Muscle layer of colon (tissue), 2 donors: ENCODE measurements around the gene ARHGEF1.

Source experiments
- H3K27ac ChIP-seq: one replicate; pipeline ENCODE4 v1.7.0; 2013; ENCODE audit warnings: low read depth, mild to moderate bottlenecking, low read length, moderate library complexity
- H3K27me3 ChIP-seq, 2 donors: one replicate each; pipeline ENCODE4 v1.7.0; 2013; ENCODE audit warnings: low read length in 2 of 2, mild to moderate bottlenecking in 2 of 2; ENCODE audit not compliant: insufficient read depth in 2 of 2, control insufficient read depth in 1 of 2
- H3K36me3 ChIP-seq: one replicate; pipeline ENCODE4 v1.7.0; 2013; ENCODE audit warnings: mild to moderate bottlenecking, low read length; ENCODE audit not compliant: insufficient read depth
- H3K4me1 ChIP-seq: one replicate; pipeline ENCODE4 v1.7.0; 2013; ENCODE audit warnings: mild to moderate bottlenecking, low read length; ENCODE audit not compliant: insufficient read depth
- H3K4me3 ChIP-seq, 2 donors: one replicate each; pipeline ENCODE4 v1.7.0; 2013; ENCODE audit warnings: low read length in 2 of 2, low read depth in 1 of 2, mild to moderate bottlenecking in 1 of 2, moderate library complexity in 1 of 2
- H3K9ac ChIP-seq: one replicate; pipeline ENCODE4 v1.7.0; 2013; ENCODE audit warnings: low read length
- H3K9me3 ChIP-seq: one replicate; pipeline ENCODE4 v1.7.0; 2013; ENCODE audit warnings: mild to moderate bottlenecking, low read length
- donor health status: abdominal sarcoma.
- donor health status: Adenocarcinoma of cecum.

ARHGEF1 gene

DNA sequence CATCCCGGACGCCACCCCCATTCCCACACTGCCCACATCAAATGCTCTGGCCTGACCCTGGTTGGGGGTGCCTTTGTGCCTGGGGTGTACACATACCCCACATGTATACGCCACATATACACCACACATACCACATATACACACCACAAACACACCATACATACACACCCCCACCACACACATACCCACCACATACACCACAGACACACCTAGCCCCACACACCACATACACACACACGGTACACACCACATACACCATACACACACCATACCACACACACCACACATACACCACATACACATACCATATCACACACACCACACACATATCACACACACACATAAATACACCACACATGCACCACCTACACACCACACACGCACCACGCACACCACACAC is 35.1 kb downstream of the ARHGEF1 start:
- Histone ChIP-seq H3K4me3 (no peak overlapping the region), H3K27me3 (peaks cover 54 to 68% of the 10 kb centered on the region in 2 donors), H3K4me1 (no peaks in the 10 kb centered on the region), H3K36me3 (no peaks in the 10 kb centered on the region), H3K27ac (no peak overlapping the region), H3K9me3 (no peaks in the 10 kb centered on the region), H3K9ac (no peak overlapping the region)

DNA sequence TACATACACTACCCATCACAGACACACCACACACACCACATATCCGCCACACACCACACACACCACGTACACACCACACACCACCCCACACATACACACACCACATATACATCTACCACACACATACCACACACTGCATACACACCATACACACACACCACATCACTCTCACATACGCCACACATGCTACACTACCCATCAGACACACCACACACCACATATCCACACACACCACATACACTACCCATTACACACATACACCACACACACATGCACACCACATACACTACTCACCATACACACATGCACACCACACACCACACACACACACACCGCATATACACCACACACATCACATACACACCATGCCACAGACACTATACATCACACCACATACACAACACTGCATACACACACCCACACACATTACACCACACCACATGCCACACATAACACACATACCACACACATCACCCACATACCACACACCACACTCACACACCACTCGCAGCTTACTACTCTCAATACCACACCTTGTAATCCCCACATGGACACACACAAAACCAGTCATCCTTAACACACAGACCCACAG is 35.8 kb downstream of the ARHGEF1 start:
- H3K9ac ChIP-seq = no peak overlapping the region
- H3K36me3 ChIP-seq = no peaks in the 10 kb centered on the region
- peaks cover 53 to 66% of the 10 kb centered on the region in 2 donors for H3K27me3 ChIP-seq
- H3K9me3 ChIP-seq = no peaks in the 10 kb centered on the region
- H3K27ac ChIP-seq = no peak overlapping the region
- no peak overlapping the region for H3K4me3 ChIP-seq
- H3K4me1 ChIP-seq = no peaks in the 10 kb centered on the region

DNA sequence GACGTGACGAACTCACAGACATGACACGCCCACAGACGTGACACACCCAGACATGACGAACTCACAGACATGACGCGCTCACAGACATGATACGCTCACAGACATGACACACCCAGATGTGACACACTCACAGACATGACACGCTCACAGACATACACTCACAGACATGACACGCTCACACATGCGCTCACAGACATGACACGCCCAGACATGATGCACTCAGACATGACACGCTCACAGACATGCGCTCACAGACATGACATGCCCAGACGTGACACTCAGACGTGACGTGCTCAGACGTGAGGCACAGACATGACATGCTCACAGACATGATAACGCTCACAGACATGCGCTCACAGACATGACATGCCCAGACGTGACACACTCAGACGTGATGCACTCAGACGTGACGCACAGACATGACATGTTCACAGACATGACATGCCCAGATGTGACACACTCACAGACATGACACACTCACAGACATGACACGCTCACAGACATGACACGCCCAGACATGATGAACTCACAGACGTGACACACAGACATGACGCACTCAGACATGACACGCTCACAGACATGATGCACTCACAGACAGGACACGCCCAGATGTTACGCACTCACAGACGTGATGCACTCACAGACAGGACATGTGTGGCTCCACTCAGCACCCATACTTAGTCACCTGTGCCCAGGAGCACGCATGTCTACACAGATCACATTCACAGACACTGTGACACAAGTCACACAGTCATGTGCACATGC is 37.1 kb downstream of the ARHGEF1 start:
- H3K4me3 ChIP-seq = no peak overlapping the region
- no peak overlapping the region for H3K27ac ChIP-seq
- no peaks in the 10 kb centered on the region for H3K36me3 ChIP-seq
- no peaks in the 10 kb centered on the region for H3K4me1 ChIP-seq
- peaks cover 56 to 70% of the 10 kb centered on the region in 2 donors for H3K27me3 ChIP-seq
- H3K9ac ChIP-seq = no peak overlapping the region
- H3K9me3 ChIP-seq = no peaks in the 10 kb centered on the region

DNA sequence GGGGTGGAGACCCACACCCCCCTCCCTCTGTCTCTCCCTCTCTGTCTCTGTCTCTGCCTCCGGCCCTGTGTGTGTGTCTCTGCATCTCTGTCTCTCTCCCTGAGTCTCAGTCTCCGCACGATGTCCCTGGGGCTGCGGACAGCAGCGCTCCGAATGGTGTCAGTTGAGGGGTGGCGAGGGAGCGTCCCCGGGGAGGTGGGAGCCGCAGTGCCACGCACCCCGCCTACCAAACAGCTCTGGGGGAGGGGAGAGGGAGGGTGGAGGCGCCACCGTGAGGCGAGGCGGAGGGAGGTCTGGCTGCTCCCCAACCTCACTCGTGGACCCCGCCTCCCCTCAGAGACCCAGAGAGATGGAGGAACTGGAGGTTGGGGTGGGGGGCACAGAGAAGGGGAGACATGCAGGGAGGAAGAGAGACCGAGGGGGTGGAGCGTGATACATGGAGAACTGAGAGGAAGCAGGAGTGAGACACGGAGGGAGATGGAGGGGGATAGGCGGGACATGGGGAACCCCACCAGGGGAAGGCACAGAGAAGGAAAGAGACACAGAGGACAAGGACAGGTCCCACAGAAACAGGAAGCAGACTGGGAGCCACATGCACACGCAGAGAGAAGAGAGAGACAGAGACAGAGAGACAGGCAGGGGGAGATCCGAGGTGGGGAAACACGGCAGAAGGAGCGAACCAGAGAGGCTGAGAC is 38.0 kb downstream of the ARHGEF1 start:
- no peaks in the 10 kb centered on the region for H3K9me3 ChIP-seq
- H3K36me3 ChIP-seq = no peaks in the 10 kb centered on the region
- no peak overlapping the region for H3K4me3 ChIP-seq
- H3K27me3 ChIP-seq = peaks cover 58 to 70% of the 10 kb centered on the region in 2 donors
- no peak overlapping the region for H3K27ac ChIP-seq
- no peaks in the 10 kb centered on the region for H3K4me1 ChIP-seq
- no peak overlapping the region for H3K9ac ChIP-seq

DNA sequence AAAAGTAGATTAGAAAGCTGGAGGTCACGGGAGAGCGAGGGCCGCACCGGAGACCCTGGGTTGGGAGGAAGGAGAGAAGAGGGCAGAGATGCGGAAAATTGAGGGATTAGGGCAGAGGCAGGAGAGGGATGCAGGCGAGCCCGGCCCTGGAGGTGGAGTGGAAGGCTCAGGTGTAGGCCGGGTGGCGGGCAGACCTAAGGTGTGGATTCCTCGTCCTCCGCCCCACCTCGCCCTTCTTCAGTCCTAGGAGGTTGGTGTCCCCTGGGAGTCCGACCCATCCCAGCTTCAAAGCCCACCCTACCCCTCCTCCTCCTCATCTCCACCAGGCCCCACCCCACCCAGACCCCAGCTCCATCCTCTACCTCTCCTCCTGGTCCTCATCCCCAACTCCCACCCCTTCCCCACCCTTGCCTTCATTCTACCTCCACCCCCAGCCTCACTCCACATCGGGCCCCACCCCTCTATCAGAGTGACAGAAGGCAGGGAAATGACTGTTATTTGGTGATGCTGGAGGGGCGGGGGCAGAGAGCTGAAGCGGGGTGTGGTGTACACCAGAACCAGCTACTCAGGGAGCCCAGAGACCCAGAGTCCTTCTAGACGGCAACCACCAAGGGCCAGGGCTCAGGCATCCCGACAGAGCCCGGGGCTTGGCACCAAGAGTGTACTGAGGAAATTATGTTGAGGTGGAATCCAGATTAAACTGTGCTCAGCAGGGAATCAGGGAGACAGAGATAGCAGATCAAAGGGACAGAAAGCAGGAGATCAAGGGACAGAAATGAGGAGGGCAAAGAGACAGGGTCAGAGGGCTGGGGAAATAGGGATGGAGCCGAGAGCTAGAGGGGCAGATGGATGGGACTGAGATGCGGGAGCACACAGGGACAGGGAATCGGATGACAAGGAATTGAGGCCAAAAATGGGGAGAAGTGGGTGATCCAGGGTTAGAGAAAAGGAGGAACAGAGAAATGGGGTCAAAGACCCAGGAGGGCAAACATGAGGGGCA is 38.9 kb downstream of the ARHGEF1 start:
- Histone ChIP-seq H3K4me3 (no peak overlapping the region), H3K36me3 (no peaks in the 10 kb centered on the region), H3K27me3 (peaks cover 57 to 70% of the 10 kb centered on the region in 2 donors), H3K9me3 (no peaks in the 10 kb centered on the region), H3K9ac (no peak overlapping the region), H3K4me1 (no peaks in the 10 kb centered on the region), H3K27ac (no peak overlapping the region)

DNA sequence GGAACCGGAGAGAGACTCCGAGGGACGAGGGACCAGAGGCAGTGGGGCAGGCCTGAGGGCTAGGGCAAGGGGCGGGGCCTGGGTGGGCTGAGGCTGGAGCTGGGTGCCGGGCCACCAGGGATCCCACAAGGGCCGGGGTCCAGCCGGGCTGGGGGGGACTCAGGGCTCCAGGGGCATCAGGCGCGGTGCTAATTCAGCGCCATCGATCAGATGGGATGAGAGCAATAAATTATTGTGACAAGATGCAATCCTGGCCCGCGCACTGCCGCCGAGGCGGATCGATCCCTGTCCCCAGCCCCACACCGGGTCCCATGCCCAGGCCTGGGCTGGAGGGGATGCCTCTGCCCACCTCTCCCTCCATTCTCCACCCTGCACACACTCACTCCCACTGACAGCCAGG is 39.6 kb downstream of the ARHGEF1 start:
- Histone ChIP-seq H3K9me3 (no peaks in the 10 kb centered on the region), H3K27ac (no peak overlapping the region), H3K27me3 (peaks cover 58 to 70% of the 10 kb centered on the region in 2 donors), H3K9ac (no peak overlapping the region), H3K4me3 (no peak overlapping the region), H3K4me1 (no peaks in the 10 kb centered on the region), H3K36me3 (no peaks in the 10 kb centered on the region)

DNA sequence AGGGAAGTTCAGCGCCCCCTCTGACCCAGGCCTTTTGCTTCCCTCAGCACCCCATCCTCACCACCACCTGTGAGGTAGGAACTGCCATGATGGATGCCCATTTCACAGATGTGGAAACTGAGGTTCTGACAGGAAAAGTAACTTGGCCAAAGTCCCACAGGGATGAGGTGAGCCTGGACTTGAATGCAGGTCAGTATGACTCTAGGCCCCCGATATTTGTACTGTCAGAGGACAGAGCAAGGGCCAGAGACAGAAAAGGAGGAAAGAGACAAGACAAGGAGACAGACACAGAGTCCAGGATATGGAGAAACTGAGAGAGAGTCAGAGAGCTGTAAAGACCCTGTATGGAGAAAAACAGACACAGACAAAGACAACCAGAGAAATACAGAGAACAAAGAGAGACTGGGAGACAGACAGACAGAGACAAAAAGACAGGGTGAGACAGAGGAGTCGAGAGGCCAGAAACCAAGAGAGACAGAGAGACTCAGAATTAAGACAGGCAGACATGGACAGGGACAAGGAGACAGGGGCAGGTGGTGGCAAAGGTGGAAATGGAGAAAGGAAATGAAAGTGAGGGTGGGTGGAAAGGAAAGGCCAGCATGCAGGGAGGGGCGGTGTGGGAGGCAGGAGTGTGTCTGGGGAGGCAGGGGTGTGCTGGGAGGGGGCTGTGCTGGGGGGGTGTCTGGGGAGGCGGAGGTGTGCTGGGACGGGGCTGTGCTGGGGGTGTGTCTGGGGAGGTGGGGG is 40.2 kb downstream of the ARHGEF1 start:
- H3K4me1 ChIP-seq = peaks cover 2% of the 10 kb centered on the region
- H3K9me3 ChIP-seq = no peaks in the 10 kb centered on the region
- H3K27me3 ChIP-seq = peaks cover 56 to 72% of the 10 kb centered on the region in 2 donors
- H3K9ac ChIP-seq = no peak overlapping the region
- no peak overlapping the region for H3K4me3 ChIP-seq
- no peaks in the 10 kb centered on the region for H3K36me3 ChIP-seq
- H3K27ac ChIP-seq = no peak overlapping the region

DNA sequence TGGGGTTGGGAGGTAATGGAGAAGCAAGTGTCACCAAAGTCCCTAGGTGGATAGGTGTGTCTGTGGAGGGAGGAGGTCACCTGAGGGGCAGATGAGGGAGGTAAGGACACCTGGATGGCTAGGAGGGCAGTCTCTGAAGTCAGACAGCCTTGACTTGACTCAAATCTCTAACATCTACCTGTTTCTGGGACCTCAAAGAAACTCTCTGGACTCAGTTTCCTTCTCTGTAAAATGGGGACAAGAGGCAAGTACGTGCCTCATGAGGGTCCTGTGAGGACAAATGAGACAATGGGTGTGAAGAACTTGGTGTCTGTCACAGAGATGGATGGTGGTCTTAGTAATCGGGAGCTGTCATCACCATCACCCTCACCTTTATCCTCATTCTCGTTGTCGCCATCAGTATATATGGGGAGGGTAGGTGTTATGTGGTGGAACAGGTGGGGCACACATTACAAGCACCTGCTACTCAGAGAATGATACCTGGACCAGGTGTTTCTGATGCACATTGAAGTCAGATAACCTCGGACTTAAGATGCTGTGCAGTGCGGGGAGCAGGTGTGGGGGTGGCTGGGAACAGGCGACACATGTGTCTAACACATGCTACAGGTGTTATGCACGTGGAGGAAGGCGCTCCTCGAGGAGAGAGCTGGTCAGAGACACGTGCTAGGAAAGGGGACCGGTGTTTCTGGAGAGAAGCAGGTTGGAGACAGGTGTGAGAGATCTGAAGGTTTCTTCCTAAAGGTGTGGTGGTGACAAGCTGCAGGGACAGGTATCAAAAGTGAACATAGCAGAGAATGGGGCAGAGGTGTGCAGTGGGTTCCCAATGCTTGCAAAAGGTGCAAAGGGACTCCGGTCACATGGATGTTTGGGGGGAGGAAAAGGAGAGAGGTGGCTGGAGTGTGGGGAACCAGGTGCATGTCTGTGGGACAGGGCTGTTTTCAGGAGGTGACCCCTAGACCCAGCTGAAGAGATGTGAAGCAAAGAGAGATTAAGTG is 41.5 kb downstream of the ARHGEF1 start:
- Histone ChIP-seq H3K4me3 (no peak overlapping the region), H3K27me3 (peaks cover 58 to 85% of the 10 kb centered on the region in 2 donors), H3K27ac (no peak overlapping the region), H3K36me3 (no peaks in the 10 kb centered on the region), H3K4me1 (peaks cover 10% of the 10 kb centered on the region), H3K9me3 (no peaks in the 10 kb centered on the region), H3K9ac (no peak overlapping the region)

DNA sequence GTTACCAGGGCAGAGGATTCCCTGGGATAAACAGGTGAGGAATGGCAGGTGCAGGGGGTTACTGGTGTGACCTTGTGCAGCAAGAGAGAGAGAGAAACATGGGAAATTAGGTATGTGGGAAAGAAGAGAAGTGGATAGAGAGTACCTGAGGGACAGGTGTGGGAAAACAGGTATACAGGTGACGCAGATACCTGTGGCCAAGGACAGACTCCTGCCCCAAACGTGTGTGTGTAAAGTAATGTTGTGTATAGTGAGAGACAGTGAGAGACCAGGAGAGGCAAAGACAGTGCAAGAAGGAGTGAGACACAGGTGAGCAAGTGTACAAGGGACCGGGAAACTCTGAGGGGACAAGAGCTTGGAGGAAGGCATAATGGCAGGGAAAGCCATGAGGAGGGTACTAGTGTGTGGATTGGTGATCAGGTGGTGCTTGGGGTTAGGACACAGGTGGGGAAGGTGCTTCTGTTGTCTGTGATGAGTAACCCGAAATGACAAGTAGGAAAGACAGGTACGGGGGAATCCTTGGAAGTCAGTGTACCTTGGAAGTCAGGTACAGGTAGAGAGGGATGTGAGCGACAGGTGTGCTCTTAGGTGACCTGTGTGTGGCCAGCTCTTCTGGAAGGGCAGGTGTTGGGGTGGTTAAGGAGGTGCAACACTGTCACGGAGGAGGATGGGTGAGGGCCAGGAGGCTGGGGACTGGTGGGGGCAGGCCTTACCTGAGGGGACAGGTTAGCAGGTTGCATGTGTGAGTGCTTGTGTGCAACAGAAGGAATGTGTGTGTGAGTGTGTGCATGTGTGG is 42.4 kb downstream of the ARHGEF1 start:
- no peaks in the 10 kb centered on the region for H3K9me3 ChIP-seq
- H3K4me1 ChIP-seq = peaks cover 10% of the 10 kb centered on the region
- peaks cover 68 to 94% of the 10 kb centered on the region in 2 donors for H3K27me3 ChIP-seq
- H3K36me3 ChIP-seq = no peaks in the 10 kb centered on the region
- no peak overlapping the region for H3K27ac ChIP-seq
- no peak overlapping the region for H3K4me3 ChIP-seq
- no peak overlapping the region for H3K9ac ChIP-seq
